ENCODE results near the gene NSMCE4A. TPM values are rescaled to one million over a fixed set of nuclear protein-coding genes. Genes with fewer than 3 reads are reported as not detected.
A peak's percentile ranks its signal among the peaks of the same experiment; 100 is the strongest.
"Not testable (repeated sequence)": the region's sequence is repeated elsewhere in the genome, so short reads cannot be mapped to it uniquely, and the experiment has no call there.

NSMCE4A gene
- total RNA-seq, 1 donor from 2014 or later: 57.9 TPM

- H3K36me3 Mint-ChIP-seq (ENCODE audit: insufficient read depth): peaks cover 18% of the 10 kb centered on the region
These were observed 53.6 kb downstream of the NSMCE4A start for GRCh38 chr10:121921238-121921931.

DNA sequence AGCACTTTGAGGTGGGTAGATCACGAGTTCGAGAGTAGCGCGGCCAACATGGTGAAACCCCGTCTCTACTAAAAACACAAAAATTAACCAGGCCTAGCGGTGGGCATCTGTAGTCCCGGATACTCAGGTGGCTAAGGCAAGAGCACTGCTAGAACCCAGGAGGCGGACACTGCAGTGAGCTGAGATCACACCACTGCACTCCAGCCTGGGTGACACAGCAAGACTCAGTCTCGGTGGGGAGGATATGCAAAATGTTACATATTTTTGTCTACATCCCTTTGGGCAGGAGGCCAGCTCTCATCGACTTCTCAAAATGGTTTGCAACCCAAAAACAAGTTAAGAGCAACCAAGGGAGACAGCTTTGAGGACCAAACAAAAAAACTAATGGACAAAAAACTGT lies 55.4 kb downstream of the NSMCE4A start:
- Mint-ChIP-seq H3K9me3 (ENCODE audit: low read depth) (no peaks in the 10 kb centered on the region), H3K4me1 (ENCODE audit: low read depth) (peaks cover 11% of the 10 kb centered on the region), H3K27ac (peak overlapping the region; percentile 45), H3K27me3 (no peaks in the 10 kb centered on the region), H3K4me3 (ENCODE audit: low read depth) (no peak overlapping the region), H3K36me3 (ENCODE audit: insufficient read depth) (peaks cover 29% of the 10 kb centered on the region)
- TF ChIP-seq CTCF (IDR thresholded peaks at IDR 0.05; ENCODE audit: unreplicated experiment): no peak
- no peak for DNase-seq (ENCODE audit: low spot score, unreplicated experiment)

More at GRCh38 chr10:121921238-121921931, 53.6 kb downstream of the NSMCE4A start:
- Mint-ChIP-seq H3K9me3 (ENCODE audit: low read depth) (no peaks in the 10 kb centered on the region), H3K4me1 (ENCODE audit: low read depth) (peaks cover 16% of the 10 kb centered on the region), H3K27ac (peak overlapping the region; percentile 77), H3K27me3 (no peaks in the 10 kb centered on the region), H3K4me3 (ENCODE audit: low read depth) (no peak overlapping the region)
- DNase-seq (ENCODE audit: low spot score, unreplicated experiment): no peak
- no peak for TF ChIP-seq CTCF (IDR thresholded peaks at IDR 0.05; ENCODE audit: unreplicated experiment)

DNA sequence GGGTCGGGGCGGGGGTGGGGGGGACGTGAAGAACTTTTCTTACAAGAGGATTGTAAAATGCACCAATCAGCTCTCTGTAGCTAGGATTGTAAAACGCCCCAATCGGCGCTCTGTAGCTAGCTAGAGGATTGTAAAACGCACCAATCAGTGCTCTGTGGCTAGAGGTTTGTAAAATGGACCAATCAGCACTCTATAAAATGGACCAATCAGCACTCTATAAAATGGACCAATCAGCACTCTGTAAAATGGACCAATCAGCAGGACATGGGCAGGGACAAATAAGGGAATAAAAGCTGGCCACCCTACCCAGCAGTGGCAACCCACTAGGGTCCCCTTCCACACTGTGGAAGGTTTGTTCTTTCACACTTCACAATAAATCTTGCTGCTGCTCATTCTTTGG lies 56.2 kb downstream of the NSMCE4A start:
- H3K4me3 Mint-ChIP-seq (ENCODE audit: low read depth); H3K27me3 Mint-ChIP-seq; H3K27ac Mint-ChIP-seq; H3K9me3 Mint-ChIP-seq (ENCODE audit: low read depth); DNase-seq (ENCODE audit: low spot score, unreplicated experiment): not testable (repeated sequence)
- Mint-ChIP-seq H3K4me1 (ENCODE audit: low read depth) (peaks cover 11% of the 10 kb centered on the region), H3K36me3 (ENCODE audit: insufficient read depth) (peaks cover 30% of the 10 kb centered on the region)

DNA sequence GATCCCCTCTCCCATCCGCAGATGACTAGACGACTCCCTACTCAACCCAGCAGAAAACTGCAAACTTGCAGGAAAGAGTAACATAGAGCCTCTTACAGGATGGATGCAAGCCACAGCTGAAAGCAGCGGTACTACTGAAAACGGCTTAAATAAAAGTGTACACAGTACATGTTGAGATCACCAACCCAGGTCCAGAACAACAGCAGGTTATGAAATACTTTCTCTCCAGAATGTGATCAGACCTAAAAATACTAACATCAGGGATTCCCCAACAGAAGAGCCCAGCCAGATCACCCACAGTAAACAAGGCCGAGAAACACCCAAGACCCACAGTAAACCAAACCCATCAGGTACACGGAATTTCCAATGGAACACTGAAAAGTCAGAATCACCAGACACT lies 60.4 kb downstream of the NSMCE4A start:
- DNase-seq (ENCODE audit: low spot score, unreplicated experiment): no peak
- Mint-ChIP-seq H3K4me3 (ENCODE audit: low read depth) (no peak overlapping the region), H3K36me3 (ENCODE audit: insufficient read depth) (peaks cover 34% of the 10 kb centered on the region), H3K4me1 (ENCODE audit: low read depth) (peaks cover 3% of the 10 kb centered on the region), H3K9me3 (ENCODE audit: low read depth) (no peaks in the 10 kb centered on the region), H3K27ac (no peak overlapping the region), H3K27me3 (no peaks in the 10 kb centered on the region)
- no peak for TF ChIP-seq CTCF (IDR thresholded peaks at IDR 0.05; ENCODE audit: unreplicated experiment)

GRCh38 chr10:121911421-121911697 lies 63.7 kb downstream of the NSMCE4A start:
- Mint-ChIP-seq H3K27me3 (no peaks in the 10 kb centered on the region), H3K36me3 (ENCODE audit: insufficient read depth) (peaks cover 34% of the 10 kb centered on the region), H3K27ac (no peak overlapping the region), H3K4me1 (ENCODE audit: low read depth) (no peaks in the 10 kb centered on the region), H3K4me3 (ENCODE audit: low read depth) (no peak overlapping the region), H3K9me3 (ENCODE audit: low read depth) (no peaks in the 10 kb centered on the region)
- no peak for DNase-seq (ENCODE audit: low spot score, unreplicated experiment)
- no peak for TF ChIP-seq CTCF (IDR thresholded peaks at IDR 0.05; ENCODE audit: unreplicated experiment)

GRCh38 chr10:121910673-121911420 lies 64.2 kb downstream of the NSMCE4A start:
- Mint-ChIP-seq H3K27me3 (no peaks in the 10 kb centered on the region), H3K27ac (no peak overlapping the region), H3K4me1 (ENCODE audit: low read depth) (no peaks in the 10 kb centered on the region)

More at GRCh38 chr10:121910673-121911420, 64.2 kb downstream of the NSMCE4A start:
- Mint-ChIP-seq H3K9me3 (ENCODE audit: low read depth) (no peaks in the 10 kb centered on the region), H3K36me3 (ENCODE audit: insufficient read depth) (peaks cover 30% of the 10 kb centered on the region), H3K4me3 (ENCODE audit: low read depth) (no peak overlapping the region)
- TF ChIP-seq CTCF (IDR thresholded peaks at IDR 0.05; ENCODE audit: unreplicated experiment): no peak
- no peak for DNase-seq (ENCODE audit: low spot score, unreplicated experiment)

All from progenitor cell of endocrine pancreas (in vitro differentiated cells).